ENCODE results near the gene EBI3. TPM values are rescaled to one million over a fixed set of nuclear protein-coding genes. Genes with fewer than 3 reads are reported as not detected.
"Not testable (repeated sequence)": the region's sequence is repeated elsewhere in the genome, so short reads cannot be mapped to it uniquely, and the experiment has no call there.

The EBI3 gene
- total RNA-seq, 1 donor from 2014 or later: 1.2 TPM

DNA sequence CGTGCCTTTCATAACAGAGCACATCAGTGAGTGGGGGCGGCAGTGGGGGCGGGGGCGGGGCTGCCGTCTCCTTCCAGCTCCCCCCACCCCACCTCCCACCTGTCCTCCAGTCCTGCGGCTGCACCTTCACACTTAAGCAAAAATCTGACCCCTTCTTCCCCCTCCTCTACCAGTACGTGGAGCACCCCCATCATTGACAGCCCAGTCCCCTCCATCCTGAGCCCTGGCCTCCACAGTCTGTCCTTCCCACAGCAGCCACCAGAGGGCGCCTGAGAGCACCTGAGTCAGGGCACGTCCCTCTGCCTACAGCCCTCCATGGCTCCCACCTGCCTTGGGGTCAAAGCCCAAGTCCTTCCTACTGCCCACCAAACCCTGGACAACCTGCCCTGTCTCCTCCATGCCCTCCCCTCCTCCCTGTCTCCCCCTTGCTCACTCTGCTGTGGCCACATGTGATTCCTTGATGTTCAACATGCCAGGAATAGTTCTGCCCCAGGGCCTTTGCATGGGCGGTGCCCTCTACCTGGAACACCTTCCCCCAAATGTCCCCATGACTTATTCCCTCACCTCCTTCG lies 4.0 kb downstream of the EBI3 start:
- TF ChIP-seq, protein P1, sequence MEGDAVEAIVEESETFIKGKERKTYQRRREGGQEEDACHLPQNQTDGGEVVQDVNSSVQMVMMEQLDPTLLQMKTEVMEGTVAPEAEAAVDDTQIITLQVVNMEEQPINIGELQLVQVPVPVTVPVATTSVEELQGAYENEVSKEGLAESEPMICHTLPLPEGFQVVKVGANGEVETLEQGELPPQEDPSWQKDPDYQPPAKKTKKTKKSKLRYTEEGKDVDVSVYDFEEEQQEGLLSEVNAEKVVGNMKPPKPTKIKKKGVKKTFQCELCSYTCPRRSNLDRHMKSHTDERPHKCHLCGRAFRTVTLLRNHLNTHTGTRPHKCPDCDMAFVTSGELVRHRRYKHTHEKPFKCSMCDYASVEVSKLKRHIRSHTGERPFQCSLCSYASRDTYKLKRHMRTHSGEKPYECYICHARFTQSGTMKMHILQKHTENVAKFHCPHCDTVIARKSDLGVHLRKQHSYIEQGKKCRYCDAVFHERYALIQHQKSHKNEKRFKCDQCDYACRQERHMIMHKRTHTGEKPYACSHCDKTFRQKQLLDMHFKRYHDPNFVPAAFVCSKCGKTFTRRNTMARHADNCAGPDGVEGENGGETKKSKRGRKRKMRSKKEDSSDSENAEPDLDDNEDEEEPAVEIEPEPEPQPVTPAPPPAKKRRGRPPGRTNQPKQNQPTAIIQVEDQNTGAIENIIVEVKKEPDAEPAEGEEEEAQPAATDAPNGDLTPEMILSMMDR (IDR thresholded peaks at IDR 0.05): peak; percentile 81
- no peak overlapping the region for H3K4me3 Mint-ChIP-seq (ENCODE audit: unreplicated experiment)
- DNase-seq (ENCODE audit: low spot score): no peak

DNA sequence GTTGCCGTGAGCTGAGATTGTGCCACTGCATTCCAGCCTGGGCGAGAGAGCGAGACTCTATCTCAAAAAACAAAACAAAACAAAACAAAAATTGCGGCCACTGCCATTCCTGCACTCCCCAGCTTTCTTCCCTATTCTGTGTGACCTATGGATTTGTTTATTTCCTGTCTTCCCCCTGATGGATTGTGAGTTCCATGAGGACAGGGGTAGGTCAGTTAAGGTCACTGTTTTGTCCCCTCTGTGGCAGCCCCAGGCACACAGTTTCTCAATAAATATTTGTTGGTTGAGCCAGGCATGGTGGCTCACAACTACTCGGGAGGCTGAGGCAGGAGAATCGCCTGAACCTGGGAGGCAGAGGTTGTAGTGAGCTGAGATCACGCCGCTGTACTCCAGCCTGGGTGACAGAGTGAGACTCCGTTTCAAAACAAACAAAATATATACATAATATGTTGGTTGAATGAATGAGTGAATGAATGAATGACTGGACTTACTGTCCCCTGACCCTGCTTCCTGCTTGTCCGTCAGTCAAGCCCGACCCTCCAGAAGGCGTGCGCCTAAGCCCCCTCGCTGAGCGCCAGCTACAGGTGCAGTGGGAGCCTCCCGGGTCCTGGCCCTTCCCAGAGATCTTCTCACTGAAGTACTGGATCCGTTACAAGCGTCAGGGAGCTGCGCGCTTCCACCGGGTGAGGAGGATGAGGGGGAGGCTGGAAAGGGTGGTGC lies 5.0 kb downstream of the EBI3 start:
- no peaks in the 10 kb centered on the region for H3K4me1 Mint-ChIP-seq (ENCODE audit: low read depth)
- H3K27me3 Mint-ChIP-seq (ENCODE audit: low read depth): peaks cover 8% of the 10 kb centered on the region
- no peak for DNase-seq (ENCODE audit: low spot score)
- no peaks in the 10 kb centered on the region for H3K36me3 Mint-ChIP-seq (ENCODE audit: low read depth)
- no peak overlapping the region for H3K4me3 Mint-ChIP-seq (ENCODE audit: unreplicated experiment)
- TF ChIP-seq, protein P1 (IDR thresholded peaks at IDR 0.05): no peak
- no peaks in the 10 kb centered on the region for H3K9me3 Mint-ChIP-seq (ENCODE audit: low read depth)
- no peak overlapping the region for H3K27ac Mint-ChIP-seq (ENCODE audit: unreplicated experiment)

More for the DNA sequence above, 4.0 kb downstream of the EBI3 start:
- H3K4me1 Mint-ChIP-seq (ENCODE audit: low read depth): no peaks in the 10 kb centered on the region
- no peaks in the 10 kb centered on the region for H3K36me3 Mint-ChIP-seq (ENCODE audit: low read depth)
- H3K9me3 Mint-ChIP-seq (ENCODE audit: low read depth): no peaks in the 10 kb centered on the region
- no peak overlapping the region for H3K27ac Mint-ChIP-seq (ENCODE audit: unreplicated experiment)
- H3K27me3 Mint-ChIP-seq (ENCODE audit: low read depth): peaks cover 8% of the 10 kb centered on the region

DNA sequence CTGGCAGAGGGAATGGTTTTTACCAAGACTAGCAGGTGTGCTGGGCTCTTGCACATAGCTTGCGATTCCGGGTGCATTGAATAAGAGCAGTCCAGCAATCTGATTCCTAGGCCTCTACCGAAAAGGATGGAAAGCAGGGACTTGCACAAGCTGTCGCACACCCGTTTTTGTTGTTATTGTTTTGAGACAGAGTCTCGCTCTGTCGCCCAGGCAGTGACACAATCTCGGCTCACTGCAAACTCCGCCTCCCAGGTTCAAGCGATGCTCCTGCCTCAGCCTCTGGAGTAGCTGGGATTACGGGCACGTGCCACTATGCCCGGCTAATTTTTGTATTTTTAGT lies 5.5 kb downstream of the EBI3 start:
- Mint-ChIP-seq H3K36me3 (ENCODE audit: low read depth) (no peaks in the 10 kb centered on the region), H3K9me3 (ENCODE audit: low read depth) (no peaks in the 10 kb centered on the region), H3K4me3 (ENCODE audit: unreplicated experiment) (no peak overlapping the region), H3K27ac (ENCODE audit: unreplicated experiment) (no peak overlapping the region), H3K27me3 (ENCODE audit: low read depth) (peaks cover 8% of the 10 kb centered on the region), H3K4me1 (ENCODE audit: low read depth) (no peaks in the 10 kb centered on the region)
- TF ChIP-seq, protein P1 (IDR thresholded peaks at IDR 0.05): no peak
- DNase-seq (ENCODE audit: low spot score): no peak

DNA sequence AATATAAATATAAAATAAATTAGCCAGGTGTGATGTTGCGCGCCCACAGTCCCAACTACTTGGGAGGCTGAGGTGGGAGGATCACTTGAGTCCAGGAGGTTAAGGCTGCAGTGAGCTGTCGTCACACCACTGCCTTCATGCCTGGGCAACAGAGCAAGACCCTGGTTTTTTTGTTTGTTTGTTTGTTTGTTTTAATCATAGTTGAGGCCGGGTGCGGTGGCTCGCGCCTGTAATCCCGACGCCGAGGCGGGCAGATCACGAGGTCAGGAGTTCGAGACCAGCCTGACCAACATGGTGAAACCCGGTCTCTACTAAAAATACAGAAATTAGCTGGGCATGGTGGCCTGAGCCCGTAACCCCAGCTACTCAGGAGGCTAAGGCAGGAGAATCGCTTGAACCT lies 8.2 kb downstream of the EBI3 start:
- H3K27ac Mint-ChIP-seq (ENCODE audit: unreplicated experiment); DNase-seq (ENCODE audit: low spot score); H3K9me3 Mint-ChIP-seq (ENCODE audit: low read depth); H3K27me3 Mint-ChIP-seq (ENCODE audit: low read depth); H3K4me3 Mint-ChIP-seq (ENCODE audit: unreplicated experiment); H3K36me3 Mint-ChIP-seq (ENCODE audit: low read depth); H3K4me1 Mint-ChIP-seq (ENCODE audit: low read depth): not testable (repeated sequence)

DNA sequence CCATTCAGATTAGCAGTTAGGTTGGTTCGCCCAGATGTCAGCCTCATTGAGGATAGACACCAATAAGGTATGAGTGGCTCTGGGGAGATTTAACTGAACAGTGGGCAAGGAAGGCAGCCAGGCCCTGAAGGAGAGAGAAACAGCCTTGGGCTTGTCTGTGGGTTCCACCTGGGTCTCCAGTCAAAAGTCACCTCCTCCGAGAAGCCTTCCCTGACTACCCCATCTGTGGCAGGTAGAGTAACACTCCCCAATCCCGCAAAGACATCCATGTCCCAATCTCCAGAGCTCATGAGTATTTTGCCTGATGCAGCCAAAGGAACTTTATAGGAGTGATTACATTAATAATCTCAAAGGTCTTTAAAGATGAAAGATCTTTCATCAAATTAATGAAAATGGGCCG lies 9.5 kb downstream of the EBI3 start:
- no peak for DNase-seq (ENCODE audit: low spot score)
- H3K4me1 Mint-ChIP-seq (ENCODE audit: low read depth): no peaks in the 10 kb centered on the region
- no peaks in the 10 kb centered on the region for H3K36me3 Mint-ChIP-seq (ENCODE audit: low read depth)
- H3K27ac Mint-ChIP-seq (ENCODE audit: unreplicated experiment): no peak overlapping the region
- H3K4me3 Mint-ChIP-seq (ENCODE audit: unreplicated experiment): no peak overlapping the region
- H3K27me3 Mint-ChIP-seq (ENCODE audit: low read depth): peaks cover 4% of the 10 kb centered on the region
- peaks cover 5% of the 10 kb centered on the region for H3K9me3 Mint-ChIP-seq (ENCODE audit: low read depth)
- TF ChIP-seq, protein P1 (IDR thresholded peaks at IDR 0.05): no peak

All from chondrocyte (in vitro differentiated cells).